GM23338 (cell line): ENCODE data around the gene RPS5. TPM values are rescaled to one million over a fixed set of nuclear protein-coding genes. Genes with fewer than 3 reads are reported as not detected.

ENCODE experiments used
- EZH2 ChIP-seq: fragments of 200-600 bp; sonication (generic); IDR thresholded peaks from one replicate; pipeline ENCODE4 v1.8.0; 2017; ENCODE audit warnings: antibody characterized with exemption, mild to moderate bottlenecking, low read depth; ENCODE audit not compliant: unreplicated experiment
- EZH2phosphoT487 ChIP-seq: fragments of 200-600 bp; sonication (generic); IDR thresholded peaks from one replicate; pipeline ENCODE4 v1.8.1; 2018; ENCODE audit warnings: antibody characterized with exemption; ENCODE audit not compliant: unreplicated experiment
- REST ChIP-seq: IDR thresholded peaks from one replicate; pipeline ENCODE4 v1.6.1; 2018; ENCODE audit warnings: antibody characterized with exemption; ENCODE audit not compliant: unreplicated experiment
- STAT1 ChIP-seq: IDR thresholded peaks from one replicate; pipeline ENCODE4 v1.6.1; 2016; ENCODE audit warnings: antibody characterized with exemption; ENCODE audit not compliant: unreplicated experiment
- ZNF462 ChIP-seq: fragments of 250-450 bp; sonication (Bioruptor Pico); IDR thresholded peaks from 2 replicates; pipeline ENCODE4 v1.5.0; 2020; ENCODE audit warnings: mild to moderate bottlenecking, moderate library complexity
- polyA plus RNA-seq: library from polyadenylated mRNA; unstranded; fragments of >200 nt; fragmentation: Nextera tagmentation; extraction: Ambion mirVana; gene quantifications from 2 replicates; pipeline ENCODE4 v1.2.1, GENCODE V29; 2016
- total RNA-seq: library from RNA; depleted of rRNA; stranded (reverse); fragments of >200 nt; shearing (Covaris generic); gene quantifications from 2 replicates; pipeline ENCODE4 v1.2.3, GENCODE V29; 2014

The RPS5 gene
- total and polyA plus RNA-seq, 2 experiments from 2014 or later, result 734 to 2,111 TPM

DNA sequence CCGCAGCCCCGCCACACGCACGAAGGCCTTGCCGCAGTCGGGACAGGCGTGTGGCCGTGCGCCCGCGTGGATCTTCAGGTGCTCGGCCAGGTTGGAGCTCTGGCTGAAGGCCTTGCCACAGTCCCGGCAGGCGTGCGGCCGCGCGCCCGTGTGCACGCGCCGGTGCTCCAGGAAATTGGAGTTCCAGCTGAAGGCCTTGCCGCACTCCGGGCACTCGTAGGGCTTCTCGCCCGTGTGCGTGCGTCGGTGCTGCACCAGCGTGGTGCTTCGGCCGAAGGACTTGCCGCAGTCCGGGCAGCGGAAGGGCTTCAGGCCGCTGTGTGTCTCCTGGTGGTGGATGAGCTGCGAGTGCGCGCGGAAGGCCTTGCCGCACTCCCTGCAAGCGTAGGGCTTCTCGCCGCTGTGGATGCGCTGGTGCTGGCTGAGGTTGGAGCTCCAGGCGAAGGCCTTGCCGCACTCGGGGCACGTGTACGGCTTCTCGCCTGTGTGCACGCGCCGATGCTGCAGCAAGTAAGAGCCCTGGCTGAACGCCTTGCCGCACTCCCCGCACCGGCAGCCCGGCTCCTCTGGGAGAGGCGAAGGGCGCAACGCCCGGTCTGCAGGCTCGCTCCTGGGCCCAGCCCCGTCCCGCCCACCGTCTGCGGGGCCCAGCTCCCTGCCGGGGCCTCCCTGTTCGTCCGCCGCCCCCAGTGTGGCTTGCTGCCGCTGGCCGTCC lies 30.1 kb upstream of the RPS5 start (continued):
- no peak for TF ChIP-seq ZNF462 (CRISPR knock-in tag)
- no peak for TF ChIP-seq EZH2
- no peak for TF ChIP-seq REST
- TF ChIP-seq EZH2phosphoT487, result no peak
- TF ChIP-seq STAT1, result no peak
